ENCODE data around the gene USP12.
"Not testable (repeated sequence)": the region's sequence is repeated elsewhere in the genome, so short reads cannot be mapped to it uniquely, and the experiment has no call there.

DNA sequence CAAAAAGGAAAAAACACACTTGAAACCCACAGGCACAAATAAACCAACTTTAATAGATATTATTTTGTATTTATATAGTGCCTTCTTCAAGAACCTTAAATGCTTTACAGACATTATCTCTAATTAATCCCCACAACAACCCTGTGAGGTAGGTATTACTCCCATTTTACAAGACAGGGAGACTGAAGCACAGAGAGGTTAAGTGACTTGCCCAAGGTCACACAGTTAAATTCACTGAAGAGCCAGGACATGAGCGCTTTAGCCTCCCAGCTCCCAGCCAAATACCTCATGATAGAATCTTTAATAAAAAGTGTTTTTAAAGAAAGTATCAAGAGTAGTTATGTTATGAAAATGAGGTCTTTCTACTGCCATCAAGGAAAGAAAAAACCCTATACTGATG, 105.5 kb downstream of the USP12 start:
- TF ChIP-seq POLR2A, CTCF (IDR thresholded peaks at IDR 0.05): not testable (repeated sequence)

All from esophagus squamous epithelium (tissue), 4 donors.